Lower lobe of right lung (tissue), 2 donors: ENCODE data around the gene DHRS1. TPM values are rescaled to one million over a fixed set of nuclear protein-coding genes. Genes with fewer than 3 reads are reported as not detected.

Experiments
- ATAC-seq, 2 donors: fragments of 200-7000 bp; cut with Tn5 transposase; one replicate each; pipeline ENCODE4 v1.9.1; 2020 to 2022; ENCODE audit warnings: mild to moderate bottlenecking in 2 of 2, moderate library complexity in 2 of 2
- DNase-seq: peaks from one replicate; pipeline ENCODE4 v3.0.0-alpha.2; 2020
- H3K27ac ChIP-seq: fragments of 200-600 bp; one replicate; pipeline ENCODE4 v1.8.0; 2022
- H3K27me3 ChIP-seq: fragments of 200-600 bp; one replicate; pipeline ENCODE4 v1.8.0; 2022; ENCODE audit warnings: low read depth
- H3K36me3 ChIP-seq: fragments of 200-600 bp; one replicate; pipeline ENCODE4 v1.8.0; 2022; ENCODE audit warnings: mild to moderate bottlenecking
- H3K4me1 ChIP-seq: fragments of 200-600 bp; one replicate; pipeline ENCODE4 v1.8.0; 2022
- H3K4me3 ChIP-seq: fragments of 200-600 bp; one replicate; pipeline ENCODE4 v1.8.0; 2022; ENCODE audit warnings: mild to moderate bottlenecking
- H3K9me3 ChIP-seq: fragments of 200-600 bp; one replicate; pipeline ENCODE4 v1.8.0; 2022
- CTCF ChIP-seq: fragments of 200-600 bp; IDR thresholded peaks from one replicate; pipeline ENCODE4 v1.8.0; 2022; ENCODE audit warnings: antibody characterized with exemption, mild to moderate bottlenecking
- intact Hi-C: fragments of 100-400 bp; cut with DNase I; formaldehyde crosslinking; loops from one replicate; pipeline ENCODE4 v1.11.0; 2022
- total RNA-seq: library from RNA; stranded (reverse); fragmentation: NEBNext Ultra II Directional; extraction: Animal tissue kit (Norgen Biotek cat#: 25700); gene quantifications from one replicate; pipeline ENCODE4 v1.2.1, GENCODE V29; 2021
- donor health status: DM: no; HTN: yes; CAD: no; lungs with severe emphysema.

DHRS1 gene
- total RNA-seq, 1 donor from 2014 or later: 22.7 TPM

- no peaks in the 10 kb centered on the region for H3K27me3 ChIP-seq
- no peak overlapping the region for H3K27ac ChIP-seq
- no peak for DNase-seq
- H3K4me3 ChIP-seq: no peak overlapping the region
- H3K36me3 ChIP-seq: peaks cover 52% of the 10 kb centered on the region
- peaks cover 38% of the 10 kb centered on the region for H3K4me1 ChIP-seq
- H3K9me3 ChIP-seq: no peaks in the 10 kb centered on the region
- no peak for ATAC-seq
- TF ChIP-seq CTCF: no peak
- intact Hi-C loops: no loop called here
These were observed 29.6 kb downstream of the DHRS1 start for GRCh38 chr14:24269910-24270536.

DNA sequence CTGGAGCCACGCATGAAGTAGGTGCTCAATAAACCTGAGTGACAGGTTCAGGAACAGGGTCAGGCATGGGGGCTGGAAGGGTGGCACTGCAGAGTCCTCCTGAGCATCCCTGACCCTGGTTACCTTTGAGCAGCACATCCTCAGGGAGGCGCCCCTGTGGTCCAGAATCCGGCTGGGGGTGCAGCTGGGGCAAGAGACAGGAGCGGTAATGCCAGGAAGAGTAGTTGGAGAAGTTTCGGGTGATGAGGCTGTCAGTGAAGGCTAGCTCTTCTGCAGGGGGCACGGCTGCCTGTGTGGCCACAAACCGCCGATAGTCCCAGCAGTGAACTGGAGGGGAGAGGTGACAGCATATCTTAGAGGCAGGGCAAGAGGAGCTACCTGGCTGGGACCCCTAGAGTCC is 30.2 kb downstream of the DHRS1 start:
- no peak for DNase-seq
- no peaks in the 10 kb centered on the region for H3K9me3 ChIP-seq
- no peak for TF ChIP-seq CTCF
- peaks cover 54% of the 10 kb centered on the region for H3K36me3 ChIP-seq
- H3K27me3 ChIP-seq: no peaks in the 10 kb centered on the region
- no peak overlapping the region for H3K27ac ChIP-seq
- intact Hi-C loops: no loop called here
- ATAC-seq: no peak
- no peak overlapping the region for H3K4me3 ChIP-seq
- H3K4me1 ChIP-seq: peaks cover 31% of the 10 kb centered on the region

GRCh38 chr14:24268225-24268624 is 31.4 kb downstream of the DHRS1 start:
- H3K27me3 ChIP-seq: no peaks in the 10 kb centered on the region
- ATAC-seq (no peak), DNase-seq (no peak)
- no peak for TF ChIP-seq CTCF
- H3K4me1 ChIP-seq: peaks cover 20% of the 10 kb centered on the region
- intact Hi-C loops: no loop called here
- no peak overlapping the region for H3K4me3 ChIP-seq
- H3K27ac ChIP-seq: no peak overlapping the region
- H3K9me3 ChIP-seq: no peaks in the 10 kb centered on the region
- peaks cover 64% of the 10 kb centered on the region for H3K36me3 ChIP-seq

- no peaks in the 10 kb centered on the region for H3K9me3 ChIP-seq
- no peaks in the 10 kb centered on the region for H3K27me3 ChIP-seq
- intact Hi-C loops: no loop called here
- H3K4me1 ChIP-seq: peaks cover 13% of the 10 kb centered on the region
- no peak overlapping the region for H3K27ac ChIP-seq
- ATAC-seq (no peak), DNase-seq (no peak)
- no peak overlapping the region for H3K4me3 ChIP-seq
- H3K36me3 ChIP-seq: peaks cover 64% of the 10 kb centered on the region
- no peak for TF ChIP-seq CTCF
These were observed 32.1 kb downstream of the DHRS1 start for GRCh38 chr14:24267516-24267915.

- ATAC-seq (no peak), DNase-seq (no peak)
- Histone ChIP-seq H3K36me3 (peaks cover 64% of the 10 kb centered on the region), H3K4me3 (no peak overlapping the region), H3K4me1 (peaks cover 4% of the 10 kb centered on the region), H3K27ac (no peak overlapping the region), H3K27me3 (no peaks in the 10 kb centered on the region), H3K9me3 (no peaks in the 10 kb centered on the region)
- no peak for TF ChIP-seq CTCF
- intact Hi-C loops: no loop called here
These were observed 33.0 kb downstream of the DHRS1 start for GRCh38 chr14:24266344-24267244.
